Measurements from ENCODE around the gene CASR.
A peak's percentile ranks its signal among the peaks of the same experiment; 100 is the strongest.
"Not testable (repeated sequence)": the region's sequence is repeated elsewhere in the genome, so short reads cannot be mapped to it uniquely, and the experiment has no call there.

The CASR gene

GRCh38 chr3:122169911-122170310 lies 13.6 kb upstream of the CASR start:
- Histone ChIP-seq H3K36me3 (ENCODE audit: control insufficient read depth in 1 of 2, insufficient read depth in 2 of 2, low read depth in 1 of 2, low read length in 2 of 2) (no peaks in the 10 kb centered on the region), H3K4me3 (ENCODE audit: insufficient read depth in 1 of 2, low read depth in 1 of 2, low read length in 2 of 2) (no peak overlapping the region), H2BK120ac (ENCODE audit: low read depth, low read length) (no peak overlapping the region), H3K27me3 (ENCODE audit: control insufficient read depth in 1 of 2, insufficient read depth in 1 of 2, low read length in 2 of 2) (no peaks in the 10 kb centered on the region), H2AK5ac (ENCODE audit: low read length, severe bottlenecking) (no peak overlapping the region), H3K27ac (ENCODE audit: low read length, poor library complexity, severe bottlenecking) (no peak overlapping the region), H2BK5ac (ENCODE audit: low read depth, low read length, poor library complexity, severe bottlenecking) (no peak overlapping the region), H3K23ac (ENCODE audit: low read length in 2 of 2) (no peak overlapping the region), H3K9ac (ENCODE audit: low read length) (no peak overlapping the region), H2AFZ (ENCODE audit: low read depth, low read length) (no peak overlapping the region), H3K18ac (ENCODE audit: low read depth in 1 of 2, low read length in 2 of 2) (no peak overlapping the region), H2BK12ac (ENCODE audit: low read length in 2 of 2) (no peak overlapping the region), H4K8ac (ENCODE audit: low read length) (no peak overlapping the region), H3K4me1 (ENCODE audit: control insufficient read depth, insufficient read depth, low read depth, low read length) (no peaks in the 10 kb centered on the region), H4K91ac (ENCODE audit: low read length) (no peak overlapping the region), H3K4ac (ENCODE audit: low read depth in 1 of 2, low read length in 2 of 2) (no peak overlapping the region), H2BK15ac (ENCODE audit: low read depth, poor library complexity, severe bottlenecking) (no peak overlapping the region), H3K14ac (ENCODE audit: low read length in 2 of 2) (no peak overlapping the region), H3K4me2 (ENCODE audit: low read length, poor library complexity, severe bottlenecking) (no peak overlapping the region), H3K79me1 (replicated peaks; ENCODE audit: low read length, poor library complexity, severe bottlenecking) (no peaks in the 10 kb centered on the region), H3K9me3 (ENCODE audit: control insufficient read depth, low read length) (peaks cover 26% of the 10 kb centered on the region)
- no peak for DNase-seq
- 74% methylated on average over 2 of the region's 3 CpGs for WGBS

GRCh38 chr3:122171361-122171760 lies 12.1 kb upstream of the CASR start:
- not testable (repeated sequence) for H3K36me3 ChIP-seq (ENCODE audit: control insufficient read depth in 1 of 2, insufficient read depth in 2 of 2, low read depth in 1 of 2, low read length in 2 of 2); H2AK5ac ChIP-seq (ENCODE audit: low read length, severe bottlenecking)

DNA sequence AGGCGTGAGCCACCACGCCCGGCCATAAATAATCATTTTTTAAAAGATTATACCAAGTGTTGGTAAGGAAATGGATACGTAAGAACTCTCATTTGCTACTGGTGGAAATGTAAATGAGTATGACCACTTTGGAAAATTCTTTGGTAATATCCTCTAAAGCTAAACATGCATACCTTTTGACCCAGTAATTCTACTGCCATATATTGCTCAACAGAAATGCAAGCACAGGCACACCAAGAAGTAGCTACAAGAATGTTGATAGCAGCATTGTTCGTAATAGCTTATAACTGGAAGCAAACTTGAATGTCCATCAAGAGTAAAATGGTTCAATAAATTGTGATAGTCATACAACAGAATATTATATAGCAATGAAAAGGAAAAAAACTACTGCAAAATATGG lies 4.8 kb upstream of the CASR start:
- no peak overlapping the region for H3K14ac ChIP-seq (ENCODE audit: low read length in 2 of 2)
- H2BK5ac ChIP-seq (ENCODE audit: low read depth, low read length, poor library complexity, severe bottlenecking) = no peak overlapping the region
- no peak overlapping the region for H3K4me3 ChIP-seq (ENCODE audit: insufficient read depth in 1 of 2, low read depth in 1 of 2, low read length in 2 of 2)
- no peak overlapping the region for H2BK120ac ChIP-seq (ENCODE audit: low read depth, low read length)
- no peak overlapping the region for H3K9ac ChIP-seq (ENCODE audit: low read length)
- H3K27me3 ChIP-seq (ENCODE audit: control insufficient read depth in 1 of 2, insufficient read depth in 1 of 2, low read length in 2 of 2) = peaks cover 12% of the 10 kb centered on the region in 2 experiments
- DNase-seq = no peak
- H3K18ac ChIP-seq (ENCODE audit: low read depth in 1 of 2, low read length in 2 of 2) = no peak overlapping the region
- WGBS = no CpG with 5 or more reads among the region's 5 CpGs
- no peak overlapping the region for H3K23ac ChIP-seq (ENCODE audit: low read length in 2 of 2)
- H2BK12ac ChIP-seq (ENCODE audit: low read length in 2 of 2) = no peak overlapping the region
- H3K4me1 ChIP-seq (ENCODE audit: control insufficient read depth, insufficient read depth, low read depth, low read length) = peaks cover 3% of the 10 kb centered on the region
- no peak overlapping the region for H2AFZ ChIP-seq (ENCODE audit: low read depth, low read length)
- no peak overlapping the region for H3K4me2 ChIP-seq (ENCODE audit: low read length, poor library complexity, severe bottlenecking)
- H2BK15ac ChIP-seq (ENCODE audit: low read depth, poor library complexity, severe bottlenecking) = no peak overlapping the region
- H3K4ac ChIP-seq (ENCODE audit: low read depth in 1 of 2, low read length in 2 of 2) = no peak overlapping the region
- no peaks in the 10 kb centered on the region for H3K36me3 ChIP-seq (ENCODE audit: control insufficient read depth in 1 of 2, insufficient read depth in 2 of 2, low read depth in 1 of 2, low read length in 2 of 2)
- H2AK5ac ChIP-seq (ENCODE audit: low read length, severe bottlenecking) = no peak overlapping the region
- H3K9me3 ChIP-seq (ENCODE audit: control insufficient read depth, low read length) = peaks cover 2% of the 10 kb centered on the region
- no peaks in the 10 kb centered on the region for H3K79me1 ChIP-seq (replicated peaks; ENCODE audit: low read length, poor library complexity, severe bottlenecking)
- H4K8ac ChIP-seq (ENCODE audit: low read length) = no peak overlapping the region
- no peak overlapping the region for H4K91ac ChIP-seq (ENCODE audit: low read length)
- no peak overlapping the region for H3K27ac ChIP-seq (ENCODE audit: low read length, poor library complexity, severe bottlenecking)

More at GRCh38 chr3:122171361-122171760, 12.1 kb upstream of the CASR start:
- not testable (repeated sequence) for H2AFZ ChIP-seq (ENCODE audit: low read depth, low read length); H2BK15ac ChIP-seq (ENCODE audit: low read depth, poor library complexity, severe bottlenecking); DNase-seq; H4K91ac ChIP-seq (ENCODE audit: low read length); H2BK12ac ChIP-seq (ENCODE audit: low read length in 2 of 2); H2BK120ac ChIP-seq (ENCODE audit: low read depth, low read length); H3K79me1 ChIP-seq (replicated peaks; ENCODE audit: low read length, poor library complexity, severe bottlenecking); H3K14ac ChIP-seq (ENCODE audit: low read length in 2 of 2); H3K4me3 ChIP-seq (ENCODE audit: insufficient read depth in 1 of 2, low read depth in 1 of 2, low read length in 2 of 2); H3K27me3 ChIP-seq (ENCODE audit: control insufficient read depth in 1 of 2, insufficient read depth in 1 of 2, low read length in 2 of 2); H3K4ac ChIP-seq (ENCODE audit: low read depth in 1 of 2, low read length in 2 of 2); H2BK5ac ChIP-seq (ENCODE audit: low read depth, low read length, poor library complexity, severe bottlenecking); H3K23ac ChIP-seq (ENCODE audit: low read length in 2 of 2); H3K27ac ChIP-seq (ENCODE audit: low read length, poor library complexity, severe bottlenecking); H3K9ac ChIP-seq (ENCODE audit: low read length); H3K4me2 ChIP-seq (ENCODE audit: low read length, poor library complexity, severe bottlenecking); H4K8ac ChIP-seq (ENCODE audit: low read length); H3K18ac ChIP-seq (ENCODE audit: low read depth in 1 of 2, low read length in 2 of 2); H3K4me1 ChIP-seq (ENCODE audit: control insufficient read depth, insufficient read depth, low read depth, low read length)
- 77% methylated on average over 2 of the region's 2 CpGs for WGBS
- H3K9me3 ChIP-seq (ENCODE audit: control insufficient read depth, low read length) = peaks cover 26% of the 10 kb centered on the region

GRCh38 chr3:122183893-122184590 lies 574 bp downstream of the CASR start:
- 3% methylated on average over 55 of the region's 64 CpGs for WGBS
- H3K14ac ChIP-seq (ENCODE audit: low read length in 2 of 2) = no peak overlapping the region
- H3K9me3 ChIP-seq (ENCODE audit: control insufficient read depth, low read length) = no peaks in the 10 kb centered on the region
- H3K27ac ChIP-seq (ENCODE audit: low read length, poor library complexity, severe bottlenecking) = no peak overlapping the region
- no peak for DNase-seq
- H3K4me3 ChIP-seq (ENCODE audit: insufficient read depth in 1 of 2, low read depth in 1 of 2, low read length in 2 of 2) = no peak overlapping the region
- no peak overlapping the region for H2BK15ac ChIP-seq (ENCODE audit: low read depth, poor library complexity, severe bottlenecking)
- H4K8ac ChIP-seq (ENCODE audit: low read length) = no peak overlapping the region
- H3K4me1 ChIP-seq (ENCODE audit: control insufficient read depth, insufficient read depth, low read depth, low read length) = peaks cover 11% of the 10 kb centered on the region
- peaks cover 29 to 39% of the 10 kb centered on the region in 2 experiments for H3K27me3 ChIP-seq (ENCODE audit: control insufficient read depth in 1 of 2, insufficient read depth in 1 of 2, low read length in 2 of 2)
- no peak overlapping the region for H4K91ac ChIP-seq (ENCODE audit: low read length)
- no peak overlapping the region for H2BK5ac ChIP-seq (ENCODE audit: low read depth, low read length, poor library complexity, severe bottlenecking)
- H2BK12ac ChIP-seq (ENCODE audit: low read length in 2 of 2) = no peak overlapping the region
- H3K23ac ChIP-seq (ENCODE audit: low read length in 2 of 2) = no peak overlapping the region
- no peak overlapping the region for H2BK120ac ChIP-seq (ENCODE audit: low read depth, low read length)
- no peak overlapping the region for H2AK5ac ChIP-seq (ENCODE audit: low read length, severe bottlenecking)
- H2AFZ ChIP-seq (ENCODE audit: low read depth, low read length) = no peak overlapping the region
- peak overlapping the region; percentile 12 for H3K4me2 ChIP-seq (ENCODE audit: low read length, poor library complexity, severe bottlenecking)
- H3K79me1 ChIP-seq (replicated peaks; ENCODE audit: low read length, poor library complexity, severe bottlenecking) = no peaks in the 10 kb centered on the region
- no peaks in the 10 kb centered on the region for H3K36me3 ChIP-seq (ENCODE audit: control insufficient read depth in 1 of 2, insufficient read depth in 2 of 2, low read depth in 1 of 2, low read length in 2 of 2)
- H3K4ac ChIP-seq (ENCODE audit: low read depth in 1 of 2, low read length in 2 of 2) = no peak overlapping the region
- no peak overlapping the region for H3K18ac ChIP-seq (ENCODE audit: low read depth in 1 of 2, low read length in 2 of 2)
- H3K9ac ChIP-seq (ENCODE audit: low read length) = no peak overlapping the region
